Stimulated activated CD8-positive, alpha-beta memory T cell treated with anti-CD3 and anti-CD28 coated beads, Interleukin-2, amount 100 ng/mL, for 1 hour (primary cell): ENCODE measurements around the gene CPSF6.
"Not testable (repeated sequence)": the region's sequence is repeated elsewhere in the genome, so short reads cannot be mapped to it uniquely, and the experiment has no call there.

Experiments used
- DNase-seq, 2 donors: peaks; one replicate each; pipeline ENCODE4 v3.0.0-alpha.2; 2020; ENCODE audit warnings: low read depth in 2 of 2

CPSF6 gene, protein sequence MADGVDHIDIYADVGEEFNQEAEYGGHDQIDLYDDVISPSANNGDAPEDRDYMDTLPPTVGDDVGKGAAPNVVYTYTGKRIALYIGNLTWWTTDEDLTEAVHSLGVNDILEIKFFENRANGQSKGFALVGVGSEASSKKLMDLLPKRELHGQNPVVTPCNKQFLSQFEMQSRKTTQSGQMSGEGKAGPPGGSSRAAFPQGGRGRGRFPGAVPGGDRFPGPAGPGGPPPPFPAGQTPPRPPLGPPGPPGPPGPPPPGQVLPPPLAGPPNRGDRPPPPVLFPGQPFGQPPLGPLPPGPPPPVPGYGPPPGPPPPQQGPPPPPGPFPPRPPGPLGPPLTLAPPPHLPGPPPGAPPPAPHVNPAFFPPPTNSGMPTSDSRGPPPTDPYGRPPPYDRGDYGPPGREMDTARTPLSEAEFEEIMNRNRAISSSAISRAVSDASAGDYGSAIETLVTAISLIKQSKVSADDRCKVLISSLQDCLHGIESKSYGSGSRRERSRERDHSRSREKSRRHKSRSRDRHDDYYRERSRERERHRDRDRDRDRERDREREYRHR

DNA sequence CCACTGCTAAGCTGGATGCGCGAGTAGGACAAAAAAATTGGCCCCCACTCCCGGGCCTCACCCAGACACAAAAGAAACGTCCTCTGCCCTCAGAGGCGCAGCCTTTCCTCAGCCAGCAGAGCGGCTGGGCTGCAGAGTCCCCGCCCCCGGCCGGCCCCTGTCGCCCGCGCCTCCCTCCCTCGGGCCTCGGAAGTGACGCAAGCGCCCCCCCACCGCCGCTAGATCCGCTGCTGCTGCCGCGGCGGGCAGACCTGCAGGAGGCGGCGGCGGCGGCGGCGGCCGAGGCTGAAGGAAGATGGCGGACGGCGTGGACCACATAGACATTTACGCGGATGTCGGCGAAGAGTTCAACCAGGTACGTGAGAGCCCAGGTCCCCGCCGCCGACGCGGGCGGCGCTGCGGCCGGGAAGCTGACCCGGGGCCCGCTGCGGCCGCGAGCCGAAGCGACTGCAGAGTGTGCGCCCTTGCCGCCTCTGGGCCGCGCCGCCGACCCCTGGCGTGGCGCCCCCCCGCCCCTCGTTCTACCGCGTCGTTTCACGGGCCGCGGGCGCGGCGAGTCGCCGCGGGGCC is at the start of gene CPSF6:
TSS of gene CPSF6 (plus strand) at position 218 of the 570 bp plus-strand sequence. CDS start at position 296, 78 bp downstream.
- DNase-seq = peak; percentile 93 to 94

DNA sequence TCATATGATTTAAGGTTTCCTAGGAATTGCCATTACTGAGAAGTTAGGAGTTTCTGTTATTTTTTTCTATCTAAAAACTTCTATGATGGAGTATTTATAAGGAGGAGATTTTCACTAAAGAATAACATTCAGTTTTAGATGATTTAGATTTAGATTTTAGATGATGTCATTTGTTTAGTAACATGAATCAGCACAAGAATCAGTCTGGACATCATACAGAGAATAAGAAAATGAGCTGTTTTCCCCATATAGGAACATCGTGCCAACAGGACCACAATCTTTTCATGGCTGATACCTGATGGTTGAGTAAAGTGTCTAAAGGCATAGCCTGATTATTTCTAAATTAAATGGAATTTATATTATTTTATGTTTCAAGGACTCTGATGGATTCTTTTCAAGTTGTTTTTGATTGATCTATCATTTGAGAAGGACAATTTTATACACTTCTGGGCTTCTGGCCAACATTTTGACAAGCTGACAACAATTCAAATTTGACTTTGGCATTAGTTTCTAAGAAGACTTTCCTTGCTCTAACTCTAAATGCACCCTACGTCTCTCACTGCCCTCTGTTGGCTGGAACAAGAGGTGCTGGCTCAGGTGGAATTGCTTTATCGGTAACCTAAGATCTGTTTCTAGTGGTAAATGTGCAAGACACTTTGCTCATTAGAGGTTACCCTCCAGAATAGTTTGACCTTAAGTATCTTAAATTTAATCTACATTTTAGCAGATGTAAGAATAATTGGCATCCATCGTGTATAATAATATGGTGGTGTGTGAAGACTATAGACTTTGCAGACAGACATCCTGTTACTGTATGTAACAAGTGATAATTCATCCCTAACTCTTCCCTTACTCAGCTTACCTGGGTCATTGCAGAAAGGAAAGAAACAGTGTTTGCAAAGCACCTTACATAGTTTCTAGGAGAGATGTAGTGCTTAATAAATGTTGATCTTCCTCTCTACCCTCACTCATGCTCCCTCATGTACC is 42.8 kb upstream of the CPSF6 start:
- no peak for DNase-seq

DNA sequence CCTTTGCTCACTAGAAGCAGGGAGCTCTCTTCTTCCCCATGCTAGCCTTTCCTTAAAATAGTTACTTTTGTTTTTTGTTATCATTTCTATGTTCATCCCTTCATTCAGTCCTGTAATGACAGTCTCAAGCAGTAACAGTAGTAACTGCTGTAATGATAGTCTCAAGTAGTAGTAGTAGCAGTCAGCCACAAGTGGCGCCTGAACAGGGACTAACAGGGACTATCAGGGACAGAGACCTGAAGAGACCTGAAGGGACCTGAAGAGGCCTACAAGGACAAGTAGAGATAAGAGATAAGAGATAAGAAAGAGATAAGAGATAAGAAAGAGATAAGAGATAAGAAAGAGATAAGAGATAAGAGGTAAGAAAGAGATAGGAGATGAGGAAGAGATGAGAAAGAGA is 39.4 kb upstream of the CPSF6 start:
- DNase-seq = not testable (repeated sequence)

DNA sequence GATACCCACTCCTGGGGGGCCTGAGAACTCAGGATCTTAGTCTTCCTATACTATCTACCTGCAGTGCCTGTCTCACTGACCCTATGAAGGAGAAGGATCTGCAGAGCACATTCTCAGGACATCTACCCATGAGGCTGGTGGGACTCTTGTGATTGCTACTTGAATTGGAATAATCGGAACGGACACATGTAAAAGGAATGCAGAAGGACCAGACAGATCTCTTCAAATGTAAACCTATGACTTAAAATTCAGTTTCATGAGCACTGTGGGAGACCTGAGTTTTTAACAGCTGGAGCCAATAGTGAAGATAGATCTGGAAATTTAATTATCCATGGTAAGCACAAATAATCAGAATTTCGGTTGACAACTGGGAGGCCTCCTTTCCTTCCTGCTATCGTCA is 35.2 kb upstream of the CPSF6 start:
- no peak for DNase-seq

DNA sequence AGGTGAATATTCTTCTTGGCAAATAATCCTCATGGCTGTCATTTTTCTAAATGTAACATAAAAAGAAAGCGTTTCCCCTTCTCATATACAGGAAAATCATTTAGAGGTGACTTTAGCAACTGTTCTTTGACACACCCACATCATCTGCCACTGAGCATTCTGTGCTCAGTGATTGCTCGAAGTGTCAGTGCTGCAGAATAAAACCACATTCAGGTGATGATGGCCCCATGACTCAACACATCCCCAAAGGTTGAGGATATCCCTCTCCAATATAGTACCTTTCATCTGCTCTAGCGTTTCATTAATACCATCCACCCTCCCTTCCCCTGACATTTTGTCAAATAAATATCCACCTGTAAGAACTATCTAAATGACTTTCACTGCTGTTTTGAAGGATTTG is 28.7 kb upstream of the CPSF6 start:
- DNase-seq = no peak

DNA sequence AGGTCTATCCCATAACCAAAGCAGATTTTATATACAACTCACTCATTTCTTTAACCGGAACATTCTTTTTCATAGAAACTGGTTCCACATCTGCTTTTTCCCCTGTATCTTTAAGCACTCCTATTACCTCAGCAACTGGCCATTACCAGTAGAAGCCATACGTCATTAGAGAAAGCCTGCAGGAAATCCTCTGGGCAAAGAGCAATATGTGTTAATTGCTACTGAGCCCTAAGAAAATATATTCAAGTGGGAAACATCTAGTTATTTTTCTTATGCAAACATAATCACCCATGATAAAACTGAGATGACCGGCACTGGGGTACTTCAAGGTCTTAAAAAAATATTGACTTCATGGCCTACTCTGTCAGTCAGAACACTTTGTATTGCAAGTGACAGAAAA is 28.2 kb upstream of the CPSF6 start:
- no peak for DNase-seq

DNA sequence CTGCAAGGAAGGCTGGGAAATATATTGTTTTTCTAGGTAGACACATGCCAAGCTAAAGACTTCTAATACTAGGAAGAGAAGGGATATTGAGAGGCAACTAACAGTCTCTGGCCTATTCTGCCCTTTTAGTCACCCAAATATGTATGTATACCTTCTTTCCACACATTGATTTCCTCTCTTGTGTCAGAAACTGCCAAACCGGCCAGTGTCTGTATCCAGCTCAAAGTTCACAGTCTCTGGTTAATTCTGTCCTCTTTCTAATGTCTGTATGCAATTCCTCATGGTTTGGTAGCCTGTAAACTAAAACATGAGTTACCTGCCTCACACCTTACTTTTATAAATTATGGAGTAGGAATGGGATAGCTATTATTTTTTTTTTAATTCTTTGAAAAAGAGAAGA is 25.2 kb upstream of the CPSF6 start:
- DNase-seq = no peak

DNA sequence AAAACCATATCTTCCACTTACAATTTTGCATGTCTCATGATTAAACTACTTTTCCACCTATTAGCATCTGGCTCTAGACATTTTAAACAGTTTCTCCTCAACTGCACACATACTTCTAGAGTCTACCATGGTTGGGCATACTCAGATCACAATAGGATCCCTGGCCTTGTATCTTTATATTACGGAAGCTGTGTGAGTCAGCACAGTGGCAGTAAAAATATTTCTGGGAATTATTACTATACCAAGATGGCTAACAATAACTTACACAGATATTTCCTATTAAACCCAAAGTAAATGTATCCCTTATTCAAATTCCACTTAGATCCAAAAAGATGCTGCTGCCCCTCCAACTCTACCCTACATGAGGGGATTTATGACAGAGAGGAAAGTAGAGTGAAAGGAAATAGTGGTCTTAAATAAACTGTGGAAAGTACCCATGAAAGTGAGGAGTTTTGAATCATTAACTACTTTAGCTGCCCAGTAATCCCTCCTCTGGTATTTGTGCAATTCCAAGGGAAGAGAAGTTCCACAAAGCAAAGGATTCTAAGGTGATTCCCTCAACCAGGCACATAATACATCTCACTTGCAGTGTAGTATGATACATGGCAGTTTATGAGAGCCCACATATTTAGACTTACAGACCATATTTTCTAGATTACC is 14.0 kb upstream of the CPSF6 start:
- no peak for DNase-seq

DNA sequence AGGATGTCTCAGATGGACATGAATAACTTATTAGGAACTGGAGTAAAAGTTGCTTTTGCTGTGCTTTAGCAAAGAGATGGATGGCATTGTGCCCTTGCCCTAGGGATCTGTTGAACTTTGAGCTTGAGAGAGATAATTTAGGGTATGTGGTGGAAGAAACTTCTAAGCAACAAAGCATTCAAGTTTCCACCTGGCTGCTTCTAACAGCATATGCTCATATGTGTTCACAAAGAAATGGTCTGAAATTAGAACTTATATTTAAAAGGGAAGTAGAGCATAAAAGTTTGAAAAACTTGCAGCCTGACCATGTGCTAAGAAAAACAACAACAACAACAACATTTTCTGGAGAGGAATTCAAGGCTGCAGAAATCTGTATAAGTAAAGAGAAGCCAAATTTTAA is 7.9 kb upstream of the CPSF6 start:
- no peak for DNase-seq

DNA sequence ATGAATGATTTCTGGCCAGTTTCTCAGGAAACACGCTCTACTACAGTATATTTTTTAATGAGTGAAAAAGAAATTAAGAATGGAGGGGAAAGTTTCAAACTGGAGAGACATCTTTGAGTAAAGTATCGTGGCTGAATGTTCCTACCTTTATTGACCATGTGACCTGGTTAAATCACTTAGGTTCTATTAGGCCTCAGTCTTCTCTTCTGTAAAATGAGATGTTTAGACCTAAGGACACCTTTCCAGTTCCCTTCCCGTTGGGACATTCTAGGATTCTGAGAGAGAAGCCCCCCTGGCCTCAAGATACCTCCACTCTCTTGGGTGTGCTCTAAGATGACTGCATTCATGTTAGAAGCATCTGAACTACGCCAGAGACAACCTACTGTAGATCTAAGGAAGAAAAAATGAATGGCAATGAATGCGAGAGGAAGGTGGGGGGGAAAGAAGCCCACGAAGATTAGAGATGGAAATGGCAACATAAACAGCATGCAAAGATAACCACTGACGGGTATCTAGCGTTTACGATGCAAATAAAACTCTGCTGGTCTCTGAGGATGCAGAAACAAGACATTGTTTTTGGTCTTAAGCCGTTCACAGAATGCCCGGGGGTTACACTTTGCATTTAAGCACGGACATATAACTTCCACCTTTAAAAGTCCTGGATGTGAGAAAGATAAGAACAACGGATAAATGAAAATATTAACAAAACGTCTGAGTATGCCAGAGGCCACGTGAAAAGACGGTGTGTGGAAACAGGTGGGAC is 599 bp upstream of the CPSF6 start:
- DNase-seq = no peak

DNA sequence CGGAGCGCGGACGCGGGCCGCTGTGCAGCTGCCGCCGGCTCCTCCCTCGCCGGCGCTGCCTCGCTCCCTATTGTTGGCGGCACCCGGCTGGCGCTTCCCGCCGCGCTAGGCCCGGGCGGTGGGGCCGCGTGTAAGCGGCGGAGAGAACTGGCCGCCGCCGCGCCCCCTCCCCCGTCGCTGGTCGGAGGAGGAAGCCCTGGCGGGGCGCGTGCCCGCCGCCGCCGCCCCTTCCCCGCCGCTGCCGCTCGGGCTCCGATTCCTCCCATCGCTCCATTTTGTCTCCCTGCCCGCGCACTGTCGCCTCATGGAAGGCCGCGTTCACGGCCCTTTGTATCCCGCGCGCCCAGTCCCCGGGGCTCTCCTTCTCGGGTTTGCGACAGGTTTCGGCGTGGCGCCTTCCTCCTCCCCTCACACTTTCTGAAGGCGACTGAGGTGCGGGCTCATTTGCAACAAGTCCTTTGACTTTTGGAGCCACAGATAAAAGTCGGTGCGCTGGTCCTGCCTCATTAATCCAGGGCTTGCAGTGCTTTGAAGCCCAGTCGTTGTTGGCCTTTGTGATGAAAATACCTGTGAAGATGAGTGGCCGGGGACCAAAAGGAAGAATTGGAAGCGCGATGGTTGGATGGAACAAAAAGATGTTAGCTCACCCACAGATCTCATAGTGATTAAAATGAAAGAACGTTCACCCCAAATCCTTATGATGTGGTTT is 707 bp downstream of the CPSF6 start:
- peak; percentile 8 to 26 for DNase-seq

DNA sequence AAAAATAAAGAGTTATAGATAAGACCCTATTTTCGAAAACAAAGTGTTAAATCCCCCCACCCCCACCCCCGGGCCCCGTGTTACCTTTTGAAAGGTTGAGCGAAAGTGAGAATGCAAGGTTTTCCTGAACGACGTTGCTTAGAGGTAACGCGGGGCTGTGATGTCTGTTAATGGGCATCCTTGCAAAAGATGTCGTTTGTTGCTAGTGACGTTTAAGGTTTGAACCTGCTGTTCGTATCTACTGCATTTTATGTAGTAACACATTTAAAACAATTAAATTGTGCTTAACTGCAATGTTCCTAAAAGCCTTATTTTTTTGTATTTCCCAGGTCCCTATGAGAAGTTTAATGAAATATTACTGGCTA is 1.2 kb downstream of the CPSF6 start:
- DNase-seq = no peak

DNA sequence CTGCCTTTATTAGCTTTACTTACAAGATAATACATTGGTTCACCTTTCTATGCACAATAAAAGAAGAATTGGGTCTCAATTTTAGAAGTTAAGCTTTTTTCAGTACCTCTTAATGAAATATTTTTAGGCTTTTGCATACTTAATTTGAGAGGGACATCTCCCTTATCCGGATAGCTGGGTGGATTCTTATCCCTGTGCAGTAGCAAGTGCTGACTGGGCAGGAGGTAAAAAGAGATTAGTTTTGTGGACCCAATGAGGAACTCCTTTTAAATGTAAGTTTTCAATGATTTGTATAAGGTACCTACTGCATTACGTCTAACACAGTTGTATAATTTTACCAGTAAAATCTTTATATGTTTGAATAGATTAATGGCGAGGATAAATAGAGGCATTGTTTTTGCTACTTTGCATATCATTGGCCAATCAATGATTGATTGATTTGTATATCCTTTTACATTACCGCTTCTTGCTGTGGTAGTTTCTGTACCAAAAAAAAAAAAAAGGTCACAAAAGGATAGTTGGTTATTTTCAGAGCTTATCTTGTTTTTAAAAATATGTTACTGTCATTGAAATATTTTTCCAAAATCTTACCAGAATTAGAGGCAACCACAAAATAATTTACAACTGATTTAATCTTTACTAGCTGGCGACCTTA is 2.2 kb downstream of the CPSF6 start:
- DNase-seq = no peak

DNA sequence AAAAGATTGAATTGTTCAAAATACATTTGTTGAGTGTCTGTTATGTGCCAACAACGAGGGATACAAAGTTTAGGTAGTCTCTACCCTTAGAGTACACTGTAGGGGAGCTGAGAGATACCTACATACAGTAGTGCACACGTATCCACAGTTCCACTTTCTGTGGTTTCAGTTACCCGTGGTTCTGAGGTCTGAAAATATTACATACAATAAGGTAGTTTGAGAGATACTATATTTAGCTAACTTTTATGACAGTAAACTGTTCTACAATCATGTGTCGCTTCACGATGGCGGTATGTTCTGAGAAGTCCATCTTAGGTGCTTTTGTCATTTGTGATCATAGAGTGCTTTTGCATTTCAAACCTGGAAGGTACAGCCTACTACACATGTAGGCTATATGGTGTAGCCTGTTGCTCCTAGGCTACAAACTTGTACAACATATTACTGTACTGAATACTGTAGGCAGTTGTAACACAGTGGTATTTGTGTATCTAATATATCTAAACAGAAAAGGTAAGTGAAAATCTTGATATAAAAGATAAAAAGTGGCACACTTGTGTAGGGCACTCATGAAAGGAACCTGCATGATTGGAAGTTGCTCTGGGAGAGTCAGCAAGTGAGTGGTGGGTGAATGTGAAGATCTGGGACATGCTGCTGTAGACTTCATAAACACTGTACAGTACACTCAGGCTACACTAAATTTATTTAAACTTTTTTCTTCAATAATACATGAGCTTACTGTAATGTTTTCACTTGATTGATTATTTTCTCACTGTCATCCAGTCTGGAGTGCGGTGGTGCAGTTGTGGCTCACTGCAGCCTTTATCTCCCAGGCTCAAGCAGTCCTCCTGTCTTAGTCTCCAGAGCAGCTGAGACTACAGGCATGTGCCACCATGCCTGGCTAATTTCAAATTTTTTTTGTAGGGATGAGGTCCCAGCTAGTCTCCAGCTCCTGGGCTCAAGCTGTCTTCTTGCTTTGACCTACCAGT is 4.0 kb downstream of the CPSF6 start:
- DNase-seq = no peak

DNA sequence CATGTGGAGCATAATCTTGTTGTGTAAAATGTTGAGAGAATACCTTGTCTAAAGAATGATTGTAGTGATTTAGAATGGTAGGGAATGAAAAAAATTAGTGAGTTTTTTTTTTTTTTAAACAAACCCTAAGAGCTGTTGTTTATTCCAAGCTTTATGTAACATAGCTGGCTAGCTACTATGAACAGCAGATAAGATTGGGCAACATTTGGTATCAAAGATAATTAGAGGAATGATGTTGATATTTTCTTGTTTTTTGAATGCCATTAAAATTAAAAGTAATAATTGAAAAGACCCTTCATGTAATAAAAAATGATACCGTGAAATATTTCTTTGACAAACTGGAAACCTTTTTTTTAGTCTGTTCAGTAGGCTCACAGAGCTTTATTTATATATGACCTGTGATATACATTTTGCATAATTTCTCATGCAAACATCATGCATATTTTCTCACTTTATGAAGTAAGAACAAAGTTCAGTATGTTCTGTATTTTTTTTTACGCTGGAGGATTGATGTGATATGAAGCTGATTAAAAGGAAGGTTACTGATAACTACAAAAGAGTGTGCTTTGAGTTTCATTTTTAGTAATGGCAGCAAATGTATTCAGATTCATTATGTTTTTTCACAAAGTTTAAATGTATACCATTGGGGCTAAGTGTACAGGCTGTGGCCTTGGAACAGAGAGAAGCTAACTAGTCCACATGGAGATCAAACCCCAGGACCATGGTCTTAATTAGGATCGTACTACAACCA is 8.1 kb downstream of the CPSF6 start:
- DNase-seq = no peak

DNA sequence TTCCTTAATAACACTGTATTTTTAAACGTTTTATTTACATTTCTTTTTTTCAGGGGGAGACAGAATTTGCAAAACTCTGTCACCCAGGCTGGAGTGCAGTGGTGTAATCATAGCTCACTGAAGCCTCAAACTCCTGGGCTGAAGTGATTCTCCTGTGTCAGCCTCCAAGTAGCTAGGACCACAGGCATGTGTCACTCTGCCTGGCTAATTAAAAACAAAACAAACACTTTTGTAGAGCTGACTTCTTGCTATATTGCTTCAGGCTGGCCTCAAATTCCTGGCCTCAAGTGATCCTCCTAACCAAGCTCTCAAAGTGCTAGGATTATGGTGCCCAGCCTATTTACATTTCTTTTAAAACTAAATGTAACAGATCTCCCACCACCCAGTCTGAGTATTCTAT is 12.7 kb downstream of the CPSF6 start:
- DNase-seq = no peak

DNA sequence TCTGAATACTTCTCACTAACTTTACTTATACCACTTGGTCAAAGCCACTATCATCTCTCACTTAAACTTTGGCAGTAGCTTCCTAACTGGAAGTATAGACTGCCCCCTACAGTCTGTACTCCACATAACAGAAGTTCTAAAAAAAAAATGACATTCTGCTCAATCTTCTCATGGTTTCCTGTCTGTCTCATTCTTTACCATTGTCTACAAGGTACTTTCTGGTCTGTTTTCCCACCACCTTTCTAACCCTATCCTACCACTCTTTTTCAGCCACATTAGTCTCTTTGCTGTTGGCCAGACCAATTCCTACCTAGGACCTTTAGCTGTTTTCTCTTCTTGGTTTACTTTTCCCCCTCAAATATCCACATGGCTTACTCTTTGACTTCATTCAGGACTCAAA is 14.7 kb downstream of the CPSF6 start:
- DNase-seq = no peak

DNA sequence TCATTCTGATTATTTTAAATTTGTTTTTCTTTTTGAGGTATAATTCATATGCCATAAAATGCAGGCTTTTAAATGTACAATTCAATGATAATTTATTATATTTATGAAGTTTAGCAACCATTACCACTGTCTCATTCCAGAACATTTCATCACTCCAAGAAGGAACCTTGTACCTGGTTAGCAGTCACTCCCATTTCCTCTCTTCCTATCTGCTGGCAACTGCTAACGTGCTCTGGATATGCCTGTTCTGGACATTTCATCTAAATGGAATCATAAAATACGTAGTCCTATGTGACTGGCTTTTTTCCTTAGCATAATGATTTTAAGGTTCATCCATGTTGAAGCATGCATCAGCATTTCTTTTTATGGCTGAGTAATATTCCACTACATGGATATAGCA is 15.5 kb downstream of the CPSF6 start:
- no peak for DNase-seq
